ENCODE measurements around the gene FBXO3. TPM values are rescaled to one million over a fixed set of nuclear protein-coding genes. Genes with fewer than 3 reads are reported as not detected.
A peak's percentile ranks its signal among the peaks of the same experiment; 100 is the strongest.

FBXO3 gene
- total and polyA plus RNA-seq, 12 donors = 21.9 to 72.5 (median 55.7) TPM

GRCh38 chr11:33725496-33725895 lies 48.8 kb downstream of the FBXO3 start:
- Histone ChIP-seq H3K4me3 (no peak overlapping the region), H3K36me3 (peaks cover 0 to 32% (median 8%) of the 10 kb centered on the region in 9 donors), H3K4me1 (peaks cover 36 to 93% (median 87%) of the 10 kb centered on the region in 9 donors), H3K27me3 (no peaks in the 10 kb centered on the region), H3K9me3 (no peaks in the 10 kb centered on the region), H3K27ac (peak overlapping the region; percentile 67 to 99 (median 90))
- WGBS, 2 donors = 71 to 79% methylated on average over 5 of the region's 5 CpGs
- DNase-seq (no peak), ATAC-seq (no peak)
- intact Hi-C loops (cut with DNase I) = no loop called here
- TF ChIP-seq, protein P1, sequence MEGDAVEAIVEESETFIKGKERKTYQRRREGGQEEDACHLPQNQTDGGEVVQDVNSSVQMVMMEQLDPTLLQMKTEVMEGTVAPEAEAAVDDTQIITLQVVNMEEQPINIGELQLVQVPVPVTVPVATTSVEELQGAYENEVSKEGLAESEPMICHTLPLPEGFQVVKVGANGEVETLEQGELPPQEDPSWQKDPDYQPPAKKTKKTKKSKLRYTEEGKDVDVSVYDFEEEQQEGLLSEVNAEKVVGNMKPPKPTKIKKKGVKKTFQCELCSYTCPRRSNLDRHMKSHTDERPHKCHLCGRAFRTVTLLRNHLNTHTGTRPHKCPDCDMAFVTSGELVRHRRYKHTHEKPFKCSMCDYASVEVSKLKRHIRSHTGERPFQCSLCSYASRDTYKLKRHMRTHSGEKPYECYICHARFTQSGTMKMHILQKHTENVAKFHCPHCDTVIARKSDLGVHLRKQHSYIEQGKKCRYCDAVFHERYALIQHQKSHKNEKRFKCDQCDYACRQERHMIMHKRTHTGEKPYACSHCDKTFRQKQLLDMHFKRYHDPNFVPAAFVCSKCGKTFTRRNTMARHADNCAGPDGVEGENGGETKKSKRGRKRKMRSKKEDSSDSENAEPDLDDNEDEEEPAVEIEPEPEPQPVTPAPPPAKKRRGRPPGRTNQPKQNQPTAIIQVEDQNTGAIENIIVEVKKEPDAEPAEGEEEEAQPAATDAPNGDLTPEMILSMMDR (IDR thresholded peaks at IDR 0.05) = no peak

- Histone ChIP-seq H3K4me3 (no peak overlapping the region), H3K27ac (peak overlapping the region; percentile 67 to 99 (median 90))
- WGBS, 2 donors = 30 to 34% methylated on average over 4 of the region's 4 CpGs
Measured at GRCh38 chr11:33724644-33725035, 49.7 kb downstream of the FBXO3 start.

GRCh38 chr11:33723238-33723881 lies 51.0 kb downstream of the FBXO3 start:
- H3K4me1 ChIP-seq = peaks cover 35 to 85% (median 77%) of the 10 kb centered on the region in 9 donors
- ATAC-seq (peak; percentile 75 to 87 (median 80)), DNase-seq (peak in 1 of 2 donors; percentile 83)
- peaks cover 0 to 41% (median 16%) of the 10 kb centered on the region in 9 donors for H3K36me3 ChIP-seq
- H3K27me3 ChIP-seq = no peaks in the 10 kb centered on the region
- intact Hi-C loops (cut with DNase I) = no loop called here
- peak overlapping the region; percentile 67 to 99 (median 90) for H3K27ac ChIP-seq
- 44 to 47% methylated on average over 6 of the region's 6 CpGs for WGBS, 2 donors
- TF ChIP-seq, protein P1 (IDR thresholded peaks at IDR 0.05) = no peak
- H3K4me3 ChIP-seq = peak overlapping the region in 1 of 10 donors; percentile 10
- H3K9me3 ChIP-seq = no peaks in the 10 kb centered on the region

More at GRCh38 chr11:33724644-33725035, 49.7 kb downstream of the FBXO3 start:
- Histone ChIP-seq H3K4me1 (peaks cover 35 to 93% (median 85%) of the 10 kb centered on the region in 9 donors), H3K36me3 (peaks cover 0 to 35% (median 15%) of the 10 kb centered on the region in 9 donors), H3K9me3 (no peaks in the 10 kb centered on the region), H3K27me3 (no peaks in the 10 kb centered on the region)
- DNase-seq (no peak), ATAC-seq (peak; percentile 38 to 74 (median 66))
- TF ChIP-seq, protein P1 (IDR thresholded peaks at IDR 0.05) = no peak
- intact Hi-C loops (cut with DNase I) = no loop called here

DNA sequence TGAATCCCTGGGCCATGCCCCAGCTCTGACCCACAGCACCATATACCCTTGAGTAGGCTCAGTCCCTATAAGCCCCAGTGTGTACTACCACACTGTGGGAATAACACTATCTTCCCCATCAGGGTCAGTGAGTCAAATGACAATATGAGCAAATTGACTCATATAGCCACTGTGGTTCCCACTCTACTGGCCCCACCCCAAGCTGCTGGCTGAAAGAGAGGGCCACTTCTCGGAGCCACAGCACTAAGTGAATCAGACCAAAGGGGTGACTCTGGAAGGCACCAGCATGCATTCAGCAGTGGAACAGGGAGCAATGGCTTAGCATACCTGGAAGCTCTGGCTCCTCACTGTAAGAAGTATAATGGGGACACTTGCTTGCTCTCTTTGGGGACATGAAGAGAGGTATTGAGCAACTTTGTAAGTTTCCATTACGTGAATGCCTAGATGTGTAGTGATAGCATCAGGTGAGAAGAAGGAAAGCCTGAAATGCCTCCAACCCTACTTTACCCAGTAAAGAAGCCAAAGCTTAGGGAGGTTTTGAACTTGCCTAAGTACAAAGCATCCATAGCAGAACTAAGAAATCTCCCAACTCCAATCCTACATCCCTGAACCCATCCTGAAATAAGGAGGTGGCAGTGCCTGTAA lies 51.6 kb downstream of the FBXO3 start:
- DNase-seq (no peak), ATAC-seq (peak in 6 of 8 donors; percentile 3 to 45 (median 12))
- no peaks in the 10 kb centered on the region for H3K9me3 ChIP-seq
- no peaks in the 10 kb centered on the region for H3K27me3 ChIP-seq
- intact Hi-C loops (cut with DNase I) = no loop called here
- H3K4me3 ChIP-seq = peak overlapping the region in 1 of 10 donors; percentile 10
- peak overlapping the region; percentile 67 to 99 (median 90) for H3K27ac ChIP-seq
- WGBS, 2 donors = 66 to 70% methylated on average over 2 of the region's 2 CpGs
- peaks cover 0 to 48% (median 18%) of the 10 kb centered on the region in 9 donors for H3K36me3 ChIP-seq
- TF ChIP-seq, protein P1 (IDR thresholded peaks at IDR 0.05) = no peak
- peaks cover 35 to 85% (median 76%) of the 10 kb centered on the region in 9 donors for H3K4me1 ChIP-seq

Data from heart right ventricle (tissue), 16 donors.